IPS-15b (cell line): Measurements from ENCODE around the gene MEIS2.

ENCODE experiments used
- H3K27me3 ChIP-seq: one replicate; pipeline ENCODE4 v1.6.1; 2013; ENCODE audit warnings: low read length; ENCODE audit not compliant: control insufficient read depth, insufficient read depth
- H3K36me3 ChIP-seq: one replicate; pipeline ENCODE4 v1.6.1; 2013; ENCODE audit warnings: low read length; ENCODE audit not compliant: control insufficient read depth, insufficient read depth
- H3K4me1 ChIP-seq: one replicate; pipeline ENCODE4 v1.6.1; 2013; ENCODE audit warnings: mild to moderate bottlenecking, low read length; ENCODE audit not compliant: control insufficient read depth, insufficient read depth
- H3K4me3 ChIP-seq: one replicate; pipeline ENCODE4 v1.5.1; 2013; ENCODE audit warnings: low read depth, low read length
- H3K9ac ChIP-seq: one replicate; pipeline ENCODE4 v1.6.1; 2013; ENCODE audit warnings: low read depth, mild to moderate bottlenecking, low read length
- H3K9me3 ChIP-seq: one replicate; pipeline ENCODE4 v1.6.1; 2013; ENCODE audit warnings: mild to moderate bottlenecking, low read length; ENCODE audit not compliant: control insufficient read depth, insufficient read depth

MEIS2 gene

DNA sequence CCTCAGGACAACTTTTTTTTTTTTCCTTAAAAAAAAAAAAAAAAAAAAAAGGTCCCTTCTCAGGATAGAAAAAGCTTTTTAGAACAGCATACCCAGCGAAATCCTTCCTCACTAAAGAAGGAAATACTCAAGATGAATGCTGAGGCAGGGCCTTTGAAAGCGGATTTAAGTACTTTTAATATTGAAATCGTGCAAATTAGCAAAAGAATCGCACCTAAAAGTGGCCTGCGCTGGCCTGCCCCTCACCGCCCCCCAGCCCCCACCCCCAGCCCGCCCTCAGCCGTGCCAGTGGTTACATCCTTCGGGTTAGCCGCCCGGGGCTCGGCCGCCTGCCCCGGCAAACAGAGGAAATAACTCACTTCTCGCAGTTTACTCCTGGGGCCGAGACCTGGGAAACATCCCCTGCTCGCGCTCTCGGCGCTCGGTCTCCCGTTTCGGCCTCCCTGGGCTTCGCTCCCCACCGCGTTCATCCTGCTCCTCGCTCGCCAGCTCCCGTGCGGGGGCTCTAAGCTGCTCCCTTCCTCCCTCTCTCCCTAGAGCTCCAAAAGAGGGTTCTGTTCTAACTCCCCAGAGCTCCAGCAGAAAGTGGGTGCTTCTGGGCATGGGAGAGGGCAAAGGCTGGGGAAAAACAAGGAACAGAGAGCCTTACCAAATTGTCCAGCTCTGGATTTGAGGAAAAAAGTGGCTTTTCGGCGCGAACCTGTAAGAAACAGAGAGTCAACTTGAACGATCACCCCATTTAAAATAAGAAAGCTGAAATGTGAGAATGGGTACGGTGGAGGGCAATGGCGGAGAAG, 5.2 kb downstream of the MEIS2 start:
- no peaks in the 10 kb centered on the region for H3K9me3 ChIP-seq
- no peak overlapping the region for H3K9ac ChIP-seq
- peak overlapping the region; percentile 53 for H3K4me3 ChIP-seq
- no peaks in the 10 kb centered on the region for H3K36me3 ChIP-seq
- peaks cover 31% of the 10 kb centered on the region for H3K4me1 ChIP-seq
- peaks cover 78% of the 10 kb centered on the region for H3K27me3 ChIP-seq

DNA sequence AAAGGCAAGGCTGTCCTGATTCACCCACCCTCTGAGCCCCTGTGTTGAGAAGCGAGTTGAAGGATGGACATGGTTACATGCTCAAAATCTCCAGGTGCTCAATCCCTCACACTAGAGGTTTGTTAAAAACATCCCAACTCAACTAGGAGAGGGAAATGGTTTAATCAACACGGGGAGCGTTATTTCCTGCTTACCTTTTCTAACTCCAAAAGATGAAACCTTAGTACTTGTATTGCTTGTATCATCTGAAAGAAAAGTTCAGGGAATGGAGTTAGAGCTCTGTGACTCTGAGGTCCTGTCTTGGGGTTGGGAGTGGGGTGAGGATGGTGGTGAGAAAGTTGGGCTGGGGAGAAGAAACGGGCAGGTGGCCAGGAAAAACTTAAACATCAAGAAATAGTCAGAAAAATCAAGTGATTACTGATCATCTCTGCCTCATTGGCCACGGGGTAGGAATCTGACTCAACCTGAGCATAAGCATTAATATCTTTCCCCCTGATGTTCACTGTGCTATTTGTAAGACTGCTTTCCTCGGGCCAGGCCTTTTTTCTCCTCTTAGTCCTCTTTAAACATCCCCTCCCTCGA, 5.9 kb downstream of the MEIS2 start:
- Histone ChIP-seq H3K27me3 (peaks cover 73% of the 10 kb centered on the region), H3K4me3 (peak overlapping the region; percentile 6), H3K36me3 (no peaks in the 10 kb centered on the region)

DNA sequence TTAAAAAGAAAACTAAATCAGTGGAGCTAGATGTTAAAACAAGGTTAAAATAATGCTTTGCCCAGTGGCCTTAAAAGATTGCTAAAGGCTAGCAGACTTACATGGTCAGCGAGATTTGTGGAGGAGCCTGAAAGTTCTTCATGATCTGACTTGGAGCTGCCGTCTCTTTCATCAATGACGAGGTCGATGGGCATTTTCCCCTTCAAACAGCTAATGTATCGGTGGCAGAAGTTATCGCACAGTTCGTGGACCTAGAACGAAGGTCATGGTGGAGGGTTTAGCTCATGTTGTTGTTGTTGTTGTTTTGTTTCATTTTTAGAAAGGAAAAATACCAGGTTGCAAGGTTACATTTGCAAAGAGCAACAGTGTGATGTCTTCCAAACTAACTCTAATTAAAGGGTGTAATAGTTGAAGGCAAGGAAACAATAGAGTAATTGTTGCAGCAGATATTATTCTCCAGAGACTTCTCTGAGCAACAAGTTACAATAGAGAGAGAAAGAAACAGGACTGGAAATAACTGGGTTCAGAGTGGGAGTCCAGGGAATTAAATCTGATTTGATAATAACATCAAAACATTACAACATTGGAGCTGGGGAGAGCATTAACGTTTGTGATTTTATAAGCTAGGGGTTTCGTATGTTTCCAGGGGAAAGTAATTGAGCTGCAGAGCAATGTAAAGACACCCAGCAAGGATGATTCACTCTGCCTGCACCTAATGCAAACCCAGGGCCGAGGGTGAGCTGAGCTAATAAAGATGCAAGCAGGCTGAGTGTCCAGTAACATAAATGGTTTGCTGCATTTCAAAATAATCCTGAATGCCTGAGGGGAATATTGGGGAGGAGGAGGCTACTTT, 6.6 kb downstream of the MEIS2 start:
- peaks cover 31% of the 10 kb centered on the region for H3K4me1 ChIP-seq
- peak overlapping the region; percentile 6 for H3K4me3 ChIP-seq
- no peaks in the 10 kb centered on the region for H3K9me3 ChIP-seq
- peaks cover 67% of the 10 kb centered on the region for H3K27me3 ChIP-seq
- H3K36me3 ChIP-seq, result no peaks in the 10 kb centered on the region
- H3K9ac ChIP-seq, result no peak overlapping the region

More for the DNA sequence above, 5.9 kb downstream of the MEIS2 start:
- Histone ChIP-seq H3K9me3 (no peaks in the 10 kb centered on the region), H3K4me1 (peaks cover 31% of the 10 kb centered on the region), H3K9ac (no peak overlapping the region)

DNA sequence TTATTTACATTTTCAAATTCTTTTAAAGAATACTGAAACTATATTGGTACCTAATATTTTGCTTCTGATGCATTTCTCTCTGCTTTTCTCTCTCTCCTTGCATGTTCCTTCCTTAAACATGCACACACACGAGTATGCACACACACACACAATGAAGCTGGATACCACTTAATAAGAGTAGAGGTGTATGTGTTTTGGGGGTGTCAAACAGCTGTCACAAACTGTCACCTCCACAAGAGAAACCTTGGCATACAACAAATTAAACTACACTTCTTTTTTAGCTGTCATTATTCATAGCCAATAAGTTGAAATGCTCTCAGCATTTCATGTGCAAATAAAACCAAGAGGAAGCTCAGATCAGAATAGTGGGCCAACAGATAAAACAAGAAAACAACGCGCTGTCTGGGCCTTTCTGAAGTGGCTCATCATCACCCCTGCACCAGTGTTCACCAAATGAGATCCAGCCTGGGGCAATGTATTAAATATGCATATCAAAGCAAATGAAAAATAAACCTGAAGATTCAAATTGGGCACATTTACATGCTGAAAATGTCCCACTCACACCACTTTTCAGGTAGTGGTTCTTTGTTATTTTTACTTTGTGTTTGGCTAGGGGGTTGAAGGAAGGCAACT, 9.7 kb downstream of the MEIS2 start:
- Histone ChIP-seq H3K9ac (no peak overlapping the region), H3K4me1 (peaks cover 21% of the 10 kb centered on the region), H3K27me3 (peaks cover 36% of the 10 kb centered on the region), H3K9me3 (no peaks in the 10 kb centered on the region), H3K4me3 (no peak overlapping the region), H3K36me3 (no peaks in the 10 kb centered on the region)

DNA sequence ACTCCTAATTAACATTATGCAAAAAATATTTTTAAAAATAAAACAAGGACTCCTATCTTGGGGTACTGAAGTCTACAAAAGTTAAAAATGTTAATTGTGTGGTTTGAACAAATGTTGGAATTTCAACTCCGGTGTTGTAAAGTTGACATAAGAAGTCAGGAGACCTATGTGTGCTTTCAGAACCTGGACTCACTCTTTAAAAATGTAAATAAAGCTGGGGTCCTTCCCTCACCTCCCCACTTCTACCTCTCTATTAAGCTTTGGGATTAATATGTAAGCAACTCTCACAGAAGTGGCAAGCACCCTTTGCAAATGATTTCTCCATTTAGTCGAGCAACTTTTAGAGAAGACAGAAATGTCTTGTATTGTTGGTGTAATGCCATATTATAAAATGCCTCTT, 11.9 kb downstream of the MEIS2 start:
- H3K4me1 ChIP-seq, result peaks cover 6% of the 10 kb centered on the region
- H3K36me3 ChIP-seq, result no peaks in the 10 kb centered on the region
- no peaks in the 10 kb centered on the region for H3K9me3 ChIP-seq
- H3K4me3 ChIP-seq, result no peak overlapping the region
- H3K9ac ChIP-seq, result no peak overlapping the region
- H3K27me3 ChIP-seq, result peaks cover 25% of the 10 kb centered on the region

DNA sequence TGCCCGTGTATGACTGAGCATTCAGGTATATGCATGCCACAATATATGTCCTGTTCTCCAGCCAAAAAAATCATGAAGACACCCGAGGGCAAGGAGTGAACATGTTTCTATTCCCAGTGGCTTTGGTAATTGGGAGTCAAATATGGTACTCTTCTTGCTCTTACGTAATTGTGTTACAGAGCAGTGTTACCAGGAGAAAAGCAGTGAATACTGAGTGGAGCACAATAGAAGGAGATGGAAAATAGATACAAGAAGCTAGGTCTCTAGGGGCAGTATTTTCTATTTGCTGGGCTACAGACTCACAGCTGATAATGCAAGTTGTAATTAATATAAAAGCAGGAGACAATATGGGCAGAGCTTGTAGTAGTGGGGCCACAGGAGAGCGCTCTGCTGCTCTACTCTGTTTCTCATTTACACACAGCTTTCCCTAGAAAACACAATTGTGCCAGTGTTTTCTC, 13.2 kb downstream of the MEIS2 start:
- Histone ChIP-seq H3K4me1 (peaks cover 3% of the 10 kb centered on the region), H3K36me3 (no peaks in the 10 kb centered on the region), H3K4me3 (no peak overlapping the region), H3K9ac (no peak overlapping the region), H3K27me3 (peaks cover 13% of the 10 kb centered on the region), H3K9me3 (no peaks in the 10 kb centered on the region)

DNA sequence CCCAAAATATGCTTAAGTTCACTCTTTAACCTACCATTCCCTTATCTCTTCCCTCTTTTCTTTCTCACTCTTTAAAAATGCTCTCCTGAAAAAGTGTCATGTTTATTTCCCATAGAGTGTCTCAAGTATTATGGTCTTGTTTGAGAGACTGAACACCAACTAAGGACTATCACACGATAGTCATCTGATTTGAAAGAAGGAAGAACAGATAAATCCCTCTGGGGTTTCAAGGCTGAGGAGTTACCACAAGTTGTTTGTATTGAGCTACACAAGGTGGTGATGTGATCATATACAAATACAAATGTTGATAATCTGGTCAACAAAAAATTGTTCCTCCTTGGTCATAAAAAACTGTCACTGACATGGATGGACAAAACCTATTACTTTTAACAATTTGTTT, 13.8 kb downstream of the MEIS2 start:
- Histone ChIP-seq H3K27me3 (peaks cover 8% of the 10 kb centered on the region), H3K4me1 (peaks cover 7% of the 10 kb centered on the region), H3K36me3 (no peaks in the 10 kb centered on the region), H3K9ac (no peak overlapping the region), H3K4me3 (no peak overlapping the region), H3K9me3 (no peaks in the 10 kb centered on the region)

DNA sequence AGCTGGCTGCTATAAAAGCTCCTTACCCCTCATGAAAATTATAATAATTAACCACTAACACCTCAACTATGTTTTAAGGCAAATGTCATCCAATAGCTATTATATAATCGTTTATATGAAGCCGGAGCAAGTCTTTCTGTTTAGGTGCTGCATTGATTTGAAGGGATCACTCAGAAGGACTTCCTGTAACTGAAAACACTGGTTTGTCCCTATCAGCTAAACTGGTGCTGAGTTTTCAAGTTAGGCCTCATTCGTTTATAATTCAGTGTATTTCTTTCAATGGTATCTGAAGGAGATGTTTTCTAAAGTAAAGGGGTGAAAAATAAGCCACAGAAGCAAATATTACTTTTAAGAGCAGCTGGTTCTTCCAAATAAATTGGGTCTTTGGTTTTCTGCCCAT, 14.2 kb downstream of the MEIS2 start:
- H3K4me1 ChIP-seq, result peaks cover 7% of the 10 kb centered on the region
- no peaks in the 10 kb centered on the region for H3K9me3 ChIP-seq
- H3K36me3 ChIP-seq, result no peaks in the 10 kb centered on the region
- H3K27me3 ChIP-seq, result peaks cover 8% of the 10 kb centered on the region
- H3K4me3 ChIP-seq, result no peak overlapping the region
- H3K9ac ChIP-seq, result no peak overlapping the region

DNA sequence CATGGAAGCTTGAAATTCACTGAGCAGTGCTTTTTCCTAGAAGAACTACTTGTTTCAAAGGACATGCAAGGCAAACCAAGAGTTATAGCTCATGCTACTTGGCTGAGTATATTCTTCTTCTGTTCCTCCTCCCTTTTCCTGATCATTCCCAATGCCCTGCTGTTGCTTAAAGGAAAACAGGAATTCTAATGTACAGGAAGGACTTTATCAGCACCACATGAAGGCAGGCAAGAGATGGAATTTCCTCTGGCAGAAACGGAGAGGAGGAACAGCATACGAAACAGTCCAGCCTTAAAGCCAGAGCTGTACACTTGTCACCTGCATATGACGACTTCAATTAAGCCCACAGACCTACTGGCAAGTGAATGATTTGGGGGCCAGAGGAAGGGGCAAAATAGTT, 15.7 kb downstream of the MEIS2 start:
- H3K4me1 ChIP-seq, result peaks cover 7% of the 10 kb centered on the region
- no peaks in the 10 kb centered on the region for H3K9me3 ChIP-seq
- H3K27me3 ChIP-seq, result peaks cover 8% of the 10 kb centered on the region
- no peaks in the 10 kb centered on the region for H3K36me3 ChIP-seq
- H3K9ac ChIP-seq, result no peak overlapping the region
- no peak overlapping the region for H3K4me3 ChIP-seq

DNA sequence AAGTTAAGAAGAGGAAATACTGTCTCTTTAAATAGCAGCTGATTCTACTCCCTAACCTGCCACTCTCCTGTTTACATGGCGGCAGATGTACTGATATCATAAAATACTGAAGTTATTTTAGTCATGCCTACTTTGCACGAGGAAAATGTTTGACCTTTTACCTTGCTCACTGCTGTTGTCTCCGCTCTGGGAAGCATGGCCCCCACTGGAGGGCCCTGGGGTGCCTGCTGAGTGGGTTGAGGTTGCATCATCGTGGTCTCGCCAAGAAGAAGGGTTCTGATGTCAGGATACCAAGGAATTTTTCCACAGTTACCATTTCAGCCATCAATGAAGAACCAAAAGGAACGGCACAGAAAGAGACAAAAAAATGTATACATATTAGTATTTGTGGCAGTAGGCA, 16.7 kb downstream of the MEIS2 start:
- H3K4me1 ChIP-seq, result peaks cover 7% of the 10 kb centered on the region
- H3K9me3 ChIP-seq, result no peaks in the 10 kb centered on the region
- no peak overlapping the region for H3K4me3 ChIP-seq
- H3K27me3 ChIP-seq, result peaks cover 8% of the 10 kb centered on the region
- H3K9ac ChIP-seq, result no peak overlapping the region
- H3K36me3 ChIP-seq, result no peaks in the 10 kb centered on the region

DNA sequence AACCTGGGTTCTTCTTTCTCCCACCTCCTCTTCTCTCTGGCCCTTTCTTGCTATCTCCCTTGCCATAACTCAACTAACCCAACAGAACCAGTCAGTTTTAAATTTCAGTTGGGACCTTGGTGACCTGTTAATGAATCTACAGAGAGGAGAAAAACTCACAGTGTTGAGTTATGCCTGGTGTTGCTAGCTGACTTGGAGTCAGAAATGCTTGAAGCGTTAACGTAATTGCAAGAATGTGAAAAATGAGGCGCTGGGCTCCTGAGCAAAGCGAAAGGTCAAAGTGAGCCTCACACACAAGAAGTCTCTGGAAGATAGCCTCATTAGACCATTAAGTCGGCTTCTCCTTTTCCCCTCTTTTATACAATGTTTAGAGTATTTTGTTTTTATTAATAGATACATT, 18.4 kb downstream of the MEIS2 start:
- no peaks in the 10 kb centered on the region for H3K9me3 ChIP-seq
- H3K9ac ChIP-seq, result no peak overlapping the region
- peaks cover 7% of the 10 kb centered on the region for H3K4me1 ChIP-seq
- no peak overlapping the region for H3K4me3 ChIP-seq
- no peaks in the 10 kb centered on the region for H3K36me3 ChIP-seq
- H3K27me3 ChIP-seq, result peaks cover 8% of the 10 kb centered on the region
